ENCODE data around the gene RC3H2.
"Not testable (repeated sequence)": the region's sequence is repeated elsewhere in the genome, so short reads cannot be mapped to it uniquely, and the experiment has no call there.

RC3H2 gene

DNA sequence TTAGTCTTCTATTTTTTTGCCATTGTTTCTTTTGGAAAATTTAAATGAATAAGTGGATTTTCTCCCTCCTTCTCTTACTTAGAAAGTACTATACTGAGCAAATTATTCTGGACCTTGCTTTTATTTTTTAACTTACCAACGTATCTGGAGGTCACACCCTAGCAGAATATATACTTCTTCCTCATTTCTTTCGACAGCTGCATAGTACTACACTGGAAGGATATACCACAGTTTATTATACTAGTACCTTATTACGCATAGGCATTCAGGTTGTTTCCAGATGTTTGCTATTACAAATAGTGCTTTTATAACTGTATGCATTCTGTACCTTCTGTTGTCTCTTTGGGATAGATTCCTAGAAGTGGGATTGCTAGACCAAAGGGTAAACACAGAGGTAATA is 16.7 kb downstream of the RC3H2 start:
- Histone ChIP-seq H3K27ac (no peak overlapping the region), H3K36me3 (peaks cover 79% of the 10 kb centered on the region), H3K27me3 (ENCODE audit: insufficient read depth, low read depth, severe bottlenecking) (no peaks in the 10 kb centered on the region), H3K4me3 (ENCODE audit: low read depth, low read length) (no peak overlapping the region), H3K9me3 (ENCODE audit: severe bottlenecking) (no peaks in the 10 kb centered on the region)
- no peak for DNase-seq
- TF ChIP-seq, protein P1, sequence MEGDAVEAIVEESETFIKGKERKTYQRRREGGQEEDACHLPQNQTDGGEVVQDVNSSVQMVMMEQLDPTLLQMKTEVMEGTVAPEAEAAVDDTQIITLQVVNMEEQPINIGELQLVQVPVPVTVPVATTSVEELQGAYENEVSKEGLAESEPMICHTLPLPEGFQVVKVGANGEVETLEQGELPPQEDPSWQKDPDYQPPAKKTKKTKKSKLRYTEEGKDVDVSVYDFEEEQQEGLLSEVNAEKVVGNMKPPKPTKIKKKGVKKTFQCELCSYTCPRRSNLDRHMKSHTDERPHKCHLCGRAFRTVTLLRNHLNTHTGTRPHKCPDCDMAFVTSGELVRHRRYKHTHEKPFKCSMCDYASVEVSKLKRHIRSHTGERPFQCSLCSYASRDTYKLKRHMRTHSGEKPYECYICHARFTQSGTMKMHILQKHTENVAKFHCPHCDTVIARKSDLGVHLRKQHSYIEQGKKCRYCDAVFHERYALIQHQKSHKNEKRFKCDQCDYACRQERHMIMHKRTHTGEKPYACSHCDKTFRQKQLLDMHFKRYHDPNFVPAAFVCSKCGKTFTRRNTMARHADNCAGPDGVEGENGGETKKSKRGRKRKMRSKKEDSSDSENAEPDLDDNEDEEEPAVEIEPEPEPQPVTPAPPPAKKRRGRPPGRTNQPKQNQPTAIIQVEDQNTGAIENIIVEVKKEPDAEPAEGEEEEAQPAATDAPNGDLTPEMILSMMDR (IDR thresholded peaks at IDR 0.05; ENCODE audit: low read depth, low read length): no peak

DNA sequence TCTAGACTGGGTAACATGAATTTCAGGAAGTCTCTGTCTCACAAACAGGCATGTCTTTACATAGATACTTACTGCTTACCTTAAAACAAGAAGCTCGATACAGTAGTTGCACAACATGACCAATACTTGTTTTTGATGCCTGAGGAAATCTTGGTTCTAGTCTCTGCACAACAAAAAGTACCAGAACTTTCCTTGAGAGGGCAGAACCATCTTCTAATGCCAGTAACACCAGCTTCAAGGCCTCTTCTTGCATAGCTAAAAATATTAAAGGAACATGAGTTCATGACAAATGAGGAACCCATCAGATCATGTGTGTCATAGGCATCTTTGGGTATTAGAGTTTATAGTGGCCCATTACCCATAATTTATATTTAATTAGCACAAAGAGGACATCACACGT is 22.0 kb downstream of the RC3H2 start:
- peaks cover 82% of the 10 kb centered on the region for H3K36me3 ChIP-seq
- TF ChIP-seq, protein P1 (IDR thresholded peaks at IDR 0.05; ENCODE audit: low read depth, low read length): no peak
- H3K9me3 ChIP-seq (ENCODE audit: severe bottlenecking): no peaks in the 10 kb centered on the region
- no peak for DNase-seq
- H3K27me3 ChIP-seq (ENCODE audit: insufficient read depth, low read depth, severe bottlenecking): no peaks in the 10 kb centered on the region
- no peak overlapping the region for H3K27ac ChIP-seq
- H3K4me3 ChIP-seq (ENCODE audit: low read depth, low read length): no peak overlapping the region

DNA sequence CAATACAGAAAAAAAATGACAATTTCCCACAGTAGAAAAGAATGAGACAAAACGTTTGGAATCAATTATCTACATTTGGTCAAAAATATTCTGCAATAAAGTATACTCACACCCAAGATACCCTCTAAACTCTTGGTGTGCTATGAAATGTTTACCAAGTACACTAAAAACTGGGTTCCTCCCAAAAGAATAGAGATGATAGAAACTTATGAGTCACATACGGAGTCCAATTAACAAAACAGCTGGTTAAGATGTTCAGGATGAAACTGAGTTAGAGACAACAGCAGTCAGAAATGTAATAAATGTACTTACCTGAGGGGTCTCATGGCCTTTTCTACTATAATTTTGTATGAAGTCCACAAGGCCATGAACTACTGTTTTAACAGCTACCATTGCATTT is 25.7 kb downstream of the RC3H2 start:
- TF ChIP-seq, protein P1 (IDR thresholded peaks at IDR 0.05; ENCODE audit: low read depth, low read length): no peak

DNA sequence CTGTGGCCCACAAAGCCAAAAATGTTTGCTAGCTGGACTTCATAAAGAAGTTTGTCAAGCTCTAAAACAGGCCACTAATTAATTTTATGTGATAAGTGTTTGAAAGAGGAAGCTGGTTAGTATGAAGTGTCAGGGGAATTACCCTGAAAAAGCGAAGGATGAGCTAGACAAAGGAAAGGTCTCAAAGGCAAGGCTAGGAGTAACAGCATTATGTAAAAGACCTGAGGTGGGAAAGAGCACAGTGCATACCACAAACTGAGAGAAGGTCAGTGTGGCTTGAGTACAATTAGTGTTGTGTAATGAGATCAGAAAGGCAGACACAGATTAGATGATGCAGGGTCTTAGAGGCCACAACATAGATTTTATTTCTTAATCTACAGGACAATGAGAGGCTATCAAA is 29.6 kb downstream of the RC3H2 start:
- Histone ChIP-seq H3K27me3 (ENCODE audit: insufficient read depth, low read depth, severe bottlenecking) (no peaks in the 10 kb centered on the region), H3K4me3 (ENCODE audit: low read depth, low read length) (no peak overlapping the region), H3K27ac (no peak overlapping the region), H3K9me3 (ENCODE audit: severe bottlenecking) (no peaks in the 10 kb centered on the region), H3K36me3 (peaks cover 99% of the 10 kb centered on the region)
- no peak for DNase-seq
- TF ChIP-seq, protein P1 (IDR thresholded peaks at IDR 0.05; ENCODE audit: low read depth, low read length): no peak

More for the DNA sequence above, 25.7 kb downstream of the RC3H2 start:
- Histone ChIP-seq H3K9me3 (ENCODE audit: severe bottlenecking) (no peaks in the 10 kb centered on the region), H3K27ac (no peak overlapping the region), H3K27me3 (ENCODE audit: insufficient read depth, low read depth, severe bottlenecking) (no peaks in the 10 kb centered on the region), H3K4me3 (ENCODE audit: low read depth, low read length) (no peak overlapping the region), H3K36me3 (peaks cover 98% of the 10 kb centered on the region)
- no peak for DNase-seq

DNA sequence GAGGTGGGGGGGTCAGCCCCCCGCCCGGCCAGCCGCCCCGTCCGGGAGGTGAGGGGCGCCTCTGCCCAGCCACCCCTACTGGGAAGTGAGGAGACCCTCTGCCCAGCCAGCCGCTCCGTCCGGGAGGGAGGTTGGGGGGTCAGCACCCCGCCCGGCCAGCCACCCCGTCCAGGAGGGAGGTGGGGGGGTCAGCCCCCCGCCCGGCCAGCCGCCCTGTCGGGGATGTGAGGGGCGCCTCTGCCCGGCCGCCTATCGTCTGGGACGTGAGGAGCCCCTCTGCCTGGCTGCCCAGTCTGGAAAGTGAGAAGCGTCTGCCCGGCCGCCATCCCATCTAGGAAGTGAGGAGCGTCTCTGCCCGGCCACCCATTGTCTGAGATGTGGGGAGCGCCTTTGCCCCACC is 37.9 kb downstream of the RC3H2 start:
- not testable (repeated sequence) for H3K9me3 ChIP-seq (ENCODE audit: severe bottlenecking); H3K27ac ChIP-seq; H3K4me3 ChIP-seq (ENCODE audit: low read depth, low read length); H3K27me3 ChIP-seq (ENCODE audit: insufficient read depth, low read depth, severe bottlenecking); DNase-seq
- H3K36me3 ChIP-seq: peaks cover 62% of the 10 kb centered on the region

DNA sequence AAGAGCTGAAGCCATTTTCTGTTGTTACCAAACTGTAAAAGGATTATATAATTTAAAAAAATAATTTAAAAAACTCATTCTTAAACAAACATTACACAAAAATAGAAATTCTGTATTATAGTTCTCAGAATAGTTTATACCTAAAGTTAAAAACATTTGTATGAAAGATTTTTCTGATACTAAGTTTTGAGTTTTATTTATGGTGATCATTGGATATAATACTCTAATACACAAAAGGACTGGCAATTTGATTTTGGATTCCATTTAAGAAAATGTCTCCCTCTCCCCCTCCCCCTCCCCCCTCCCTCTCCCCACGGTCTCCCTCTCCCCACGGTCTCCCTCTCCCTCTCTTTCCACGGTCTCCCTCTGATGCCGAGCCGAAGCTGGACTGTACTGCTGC is 39.1 kb downstream of the RC3H2 start:
- DNase-seq: no peak
- Histone ChIP-seq H3K27ac (no peak overlapping the region), H3K27me3 (ENCODE audit: insufficient read depth, low read depth, severe bottlenecking) (no peaks in the 10 kb centered on the region), H3K9me3 (ENCODE audit: severe bottlenecking) (no peaks in the 10 kb centered on the region), H3K36me3 (peaks cover 59% of the 10 kb centered on the region), H3K4me3 (ENCODE audit: low read depth, low read length) (no peak overlapping the region)
- TF ChIP-seq, protein P1 (IDR thresholded peaks at IDR 0.05; ENCODE audit: low read depth, low read length): no peak

Measured in WERI-Rb-1 (cell line).